Ishikawa (cell line): ENCODE data around the gene PLSCR4.

Experiments used
- CEBPB ChIP-seq: IDR thresholded peaks from 2 replicates; pipeline ENCODE4 v1.6.1; 2012
- CREB1 ChIP-seq: IDR thresholded peaks from 2 replicates; pipeline ENCODE4 v1.6.1; 2012; ENCODE audit warnings: low read depth
- EGR1 ChIP-seq: IDR thresholded peaks from 2 replicates; pipeline ENCODE4 v1.6.1; 2012
- EP300 ChIP-seq: IDR thresholded peaks from 2 replicates; pipeline ENCODE4 v1.6.1; 2012; ENCODE audit warnings: borderline replicate concordance
- FOXM1 ChIP-seq: IDR thresholded peaks from 2 replicates; pipeline ENCODE4 v1.6.1; 2012; ENCODE audit warnings: low read depth, borderline replicate concordance
- MAX ChIP-seq: IDR thresholded peaks from 2 replicates; pipeline ENCODE4 v1.6.1; 2012
- NFIC ChIP-seq: IDR thresholded peaks from 2 replicates; pipeline ENCODE4 v1.6.1; 2012
- RAD21 ChIP-seq: IDR thresholded peaks from 2 replicates; pipeline ENCODE4 v1.6.1; 2012; ENCODE audit warnings: low read depth
- REST ChIP-seq: IDR thresholded peaks from 2 replicates; pipeline ENCODE4 v1.6.1; 2012; ENCODE audit warnings: low read depth, mild to moderate bottlenecking
- TAF1 ChIP-seq: IDR thresholded peaks from 2 replicates; pipeline ENCODE4 v1.6.1; 2012; ENCODE audit warnings: low read depth, mild to moderate bottlenecking
- TCF12 ChIP-seq: IDR thresholded peaks from 2 replicates; pipeline ENCODE4 v1.6.1; 2012; ENCODE audit warnings: low read depth
- TEAD4 ChIP-seq: IDR thresholded peaks from 2 replicates; pipeline ENCODE4 v1.6.1; 2012
- USF1 ChIP-seq: IDR thresholded peaks from 2 replicates; pipeline ENCODE4 v1.6.1; 2012
- YY1 ChIP-seq: IDR thresholded peaks from 2 replicates; pipeline ENCODE4 v1.6.1; 2012; ENCODE audit warnings: low read depth
- ZBTB7A ChIP-seq: IDR thresholded peaks from 2 replicates; pipeline ENCODE4 v1.6.1; 2012; ENCODE audit warnings: low read depth

The PLSCR4 gene

GRCh38 chr3:146277953-146278631 is 27.2 kb upstream of the PLSCR4 start:
- peak; percentile 45 for TF ChIP-seq NFIC
- peak; percentile 26; the same call in 1 of the 2 replicates for TF ChIP-seq EP300
- TF ChIP-seq CEBPB = peak; percentile 94
- no peak for TF ChIP-seq ZBTB7A
- TF ChIP-seq YY1 = no peak

- no peak for TF ChIP-seq ZBTB7A
- no peak for TF ChIP-seq CEBPB
- TF ChIP-seq RAD21 = no peak
- no peak for TF ChIP-seq TEAD4
- no peak for TF ChIP-seq TCF12
- no peak for TF ChIP-seq REST
- TF ChIP-seq EGR1 = no peak
- no peak for TF ChIP-seq EP300
- TF ChIP-seq FOXM1 = no peak
- no peak for TF ChIP-seq TAF1
- TF ChIP-seq YY1 = no peak
- TF ChIP-seq NFIC = no peak
- TF ChIP-seq CREB1 = no peak
- no peak for TF ChIP-seq USF1
- no peak for TF ChIP-seq MAX
Observed at GRCh38 chr3:146275476-146275875, 24.6 kb upstream of the PLSCR4 start.

- no peak for TF ChIP-seq TEAD4
- no peak for TF ChIP-seq RAD21
- TF ChIP-seq MAX = no peak
- no peak for TF ChIP-seq EGR1
- no peak for TF ChIP-seq REST
- TF ChIP-seq YY1 = no peak
- no peak for TF ChIP-seq EP300
- TF ChIP-seq FOXM1 = no peak
- no peak for TF ChIP-seq USF1
- TF ChIP-seq ZBTB7A = no peak
- no peak for TF ChIP-seq CREB1
- no peak for TF ChIP-seq TCF12
- no peak for TF ChIP-seq CEBPB
- TF ChIP-seq TAF1 = no peak
- TF ChIP-seq NFIC = no peak
Observed at GRCh38 chr3:146274833-146275232, 23.9 kb upstream of the PLSCR4 start.

- no peak for TF ChIP-seq USF1
- no peak for TF ChIP-seq TCF12
- no peak for TF ChIP-seq TAF1
- no peak for TF ChIP-seq ZBTB7A
- no peak for TF ChIP-seq EP300
- no peak for TF ChIP-seq EGR1
- no peak for TF ChIP-seq YY1
- TF ChIP-seq RAD21 = no peak
- no peak for TF ChIP-seq TEAD4
Observed at GRCh38 chr3:146273721-146274407, 23.0 kb upstream of the PLSCR4 start.

GRCh38 chr3:146271180-146271579 is 20.3 kb upstream of the PLSCR4 start:
- TF ChIP-seq CREB1 (no peak), TCF12 (no peak), RAD21 (no peak), TEAD4 (no peak), YY1 (no peak), EP300 (no peak), TAF1 (no peak), CEBPB (no peak), USF1 (no peak), REST (no peak), MAX (no peak), FOXM1 (no peak)
